RWPE2 (cell line): ENCODE measurements around the gene ACSL3.
A peak's percentile ranks its signal among the peaks of the same experiment; 100 is the strongest.

Source experiments
- ATAC-seq: fragments of 200-7000 bp; cut with Tn5 transposase; 3 replicates; pipeline ENCODE4 v1.9.1; 2021; ENCODE audit warnings: low read depth
- DNase-seq: peaks from one replicate; pipeline ENCODE4 v3.0.0-alpha.2; 2020; ENCODE audit warnings: low spot score
- H3K27ac ChIP-seq: fragments of 450-650 bp; 2 replicates; pipeline ENCODE4 v1.5.1; 2017; ENCODE audit warnings: mild to moderate bottlenecking; ENCODE audit not compliant: poor library complexity, severe bottlenecking
- H3K27me3 ChIP-seq: fragments of 250-450 bp; sonication (Bioruptor Pico); 2 replicates; pipeline ENCODE4 v1.5.1; 2021; ENCODE audit warnings: mild to moderate bottlenecking, moderate library complexity; ENCODE audit not compliant: insufficient read depth, poor library complexity, severe bottlenecking
- H3K36me3 ChIP-seq: fragments of 250-450 bp; sonication (Bioruptor Pico); 2 replicates; pipeline ENCODE4 v1.5.1; 2020; ENCODE audit warnings: low read depth, mild to moderate bottlenecking, moderate library complexity
- H3K4me1 ChIP-seq: fragments of 250-450 bp; sonication (Bioruptor Pico); 2 replicates; pipeline ENCODE4 v1.5.1; 2021; ENCODE audit warnings: mild to moderate bottlenecking, moderate library complexity; ENCODE audit not compliant: insufficient read depth, poor library complexity, severe bottlenecking
- H3K4me3 ChIP-seq: fragments of 250-450 bp; sonication (Bioruptor Pico); 2 replicates; pipeline ENCODE4 v1.5.1; 2021; ENCODE audit warnings: mild to moderate bottlenecking, moderate library complexity; ENCODE audit not compliant: severe bottlenecking
- H3K9me3 ChIP-seq: fragments of 250-450 bp; sonication (Bioruptor Pico); 2 replicates; pipeline ENCODE4 v1.5.1; 2021; ENCODE audit warnings: mild to moderate bottlenecking, moderate library complexity; ENCODE audit not compliant: severe bottlenecking
- CTCF ChIP-seq: fragments of 450-650 bp; IDR thresholded peaks from one replicate; pipeline ENCODE4 v1.5.1; 2017; ENCODE audit warnings: mild to moderate bottlenecking, moderate library complexity; ENCODE audit not compliant: poor library complexity, severe bottlenecking

ACSL3 gene

GRCh38 chr2:222938327-222938726 is 77.5 kb downstream of the ACSL3 start:
- Histone ChIP-seq H3K27ac (peak overlapping the region; percentile 1), H3K4me3 (no peak overlapping the region), H3K4me1 (peaks cover 19% of the 10 kb centered on the region), H3K36me3 (peaks cover 93% of the 10 kb centered on the region), H3K27me3 (no peaks in the 10 kb centered on the region), H3K9me3 (peaks cover 5% of the 10 kb centered on the region)
- TF ChIP-seq CTCF = no peak
- no peak for ATAC-seq
- DNase-seq = no peak

DNA sequence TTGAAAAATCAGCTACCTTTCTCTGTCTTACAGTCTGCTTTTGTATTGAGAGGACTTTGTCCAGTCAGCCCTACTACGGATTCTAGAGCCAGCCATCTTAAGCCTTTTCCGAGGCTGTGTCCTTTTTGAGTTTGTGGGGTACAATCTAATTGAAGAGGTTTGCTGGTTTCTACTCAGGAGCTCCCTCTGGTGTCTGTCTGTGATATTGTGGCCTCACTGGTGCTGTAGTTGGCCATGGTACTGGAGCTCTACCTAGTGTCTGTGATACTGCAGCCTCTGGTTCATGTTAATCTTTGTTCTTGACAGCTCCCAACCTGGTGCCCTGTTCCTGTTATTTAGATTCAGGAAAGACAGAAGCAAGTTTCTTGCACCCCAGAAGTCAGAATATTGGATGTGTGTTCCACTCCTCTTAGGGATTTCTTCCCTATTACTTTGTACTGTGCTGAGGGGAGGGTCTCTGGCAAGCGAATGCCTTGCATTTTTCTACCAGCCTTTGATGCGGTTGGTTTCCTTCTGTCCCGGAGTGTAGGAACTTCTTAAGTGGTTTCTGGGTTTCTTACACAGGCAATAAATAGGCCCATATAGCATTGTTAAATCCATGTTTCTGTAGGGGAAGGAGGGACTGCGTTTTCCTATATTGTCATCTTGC is 78.5 kb downstream of the ACSL3 start:
- Histone ChIP-seq H3K9me3 (peaks cover 5% of the 10 kb centered on the region), H3K4me1 (peaks cover 29% of the 10 kb centered on the region), H3K4me3 (no peak overlapping the region), H3K36me3 (peaks cover 83% of the 10 kb centered on the region), H3K27me3 (no peaks in the 10 kb centered on the region), H3K27ac (no peak overlapping the region)
- ATAC-seq = peak; percentile 70
- peak; percentile 87 for TF ChIP-seq CTCF
- DNase-seq = no peak

DNA sequence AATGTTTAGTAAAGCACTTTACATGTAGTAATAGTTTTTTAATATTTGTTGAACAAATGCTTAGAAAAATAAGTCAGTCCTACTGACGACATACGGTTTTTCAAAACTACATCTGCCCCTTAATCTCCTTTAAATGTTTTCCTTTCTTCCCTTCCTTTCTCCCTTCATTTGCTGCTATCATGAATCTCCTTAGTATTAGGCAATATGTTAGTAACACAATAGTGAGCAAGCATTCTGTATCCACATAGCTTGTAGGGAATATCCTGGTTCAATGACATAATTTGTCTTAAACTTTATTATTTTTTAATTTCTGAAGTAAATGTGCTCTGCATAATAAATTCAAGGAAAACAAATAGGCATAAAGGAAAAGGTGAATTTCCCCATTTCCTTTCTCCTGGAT is 79.1 kb downstream of the ACSL3 start:
- Histone ChIP-seq H3K27me3 (no peaks in the 10 kb centered on the region), H3K4me3 (no peak overlapping the region), H3K4me1 (peaks cover 35% of the 10 kb centered on the region), H3K9me3 (peaks cover 5% of the 10 kb centered on the region), H3K27ac (no peak overlapping the region), H3K36me3 (peaks cover 80% of the 10 kb centered on the region)
- no peak for TF ChIP-seq CTCF
- DNase-seq (no peak), ATAC-seq (no peak)

DNA sequence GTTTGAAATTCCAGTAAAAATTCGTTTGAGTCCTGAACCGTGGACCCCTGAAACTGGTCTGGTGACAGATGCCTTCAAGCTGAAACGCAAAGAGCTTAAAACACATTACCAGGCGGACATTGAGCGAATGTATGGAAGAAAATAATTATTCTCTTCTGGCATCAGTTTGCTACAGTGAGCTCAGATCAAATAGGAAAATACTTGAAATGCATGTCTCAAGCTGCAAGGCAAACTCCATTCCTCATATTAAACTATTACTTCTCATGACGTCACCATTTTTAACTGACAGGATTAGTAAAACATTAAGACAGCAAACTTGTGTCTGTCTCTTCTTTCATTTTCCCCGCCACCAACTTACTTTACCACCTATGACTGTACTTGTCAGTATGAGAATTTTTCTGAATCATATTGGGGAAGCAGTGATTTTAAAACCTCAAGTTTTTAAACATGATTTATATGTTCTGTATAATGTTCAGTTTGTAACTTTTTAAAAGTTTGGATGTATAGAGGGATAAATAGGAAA is 80.7 kb downstream of the ACSL3 start:
- DNase-seq (no peak), ATAC-seq (no peak)
- no peak for TF ChIP-seq CTCF
- H3K4me1 ChIP-seq = peaks cover 37% of the 10 kb centered on the region
- H3K27ac ChIP-seq = no peak overlapping the region
- peaks cover 64% of the 10 kb centered on the region for H3K36me3 ChIP-seq
- H3K4me3 ChIP-seq = no peak overlapping the region
- H3K27me3 ChIP-seq = no peaks in the 10 kb centered on the region
- H3K9me3 ChIP-seq = peaks cover 5% of the 10 kb centered on the region

DNA sequence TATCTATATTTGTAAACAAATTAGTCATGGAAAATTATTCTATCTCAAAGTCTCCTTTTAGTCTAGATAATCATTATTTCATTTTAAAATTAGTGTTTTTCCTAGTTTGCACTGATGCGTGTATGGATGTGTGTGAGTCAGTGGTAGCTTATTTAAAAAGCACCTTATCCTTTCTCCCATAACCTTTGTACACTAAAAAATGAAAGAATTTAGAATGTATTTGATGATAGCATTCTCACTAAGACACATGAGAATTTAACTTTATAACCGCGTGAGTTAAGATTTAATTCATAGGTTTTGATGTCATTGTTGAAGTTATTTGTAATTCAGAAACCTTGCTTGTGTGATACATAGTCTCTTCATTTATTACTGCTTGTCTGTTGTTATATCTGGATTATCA is 81.7 kb downstream of the ACSL3 start:
- peaks cover 5% of the 10 kb centered on the region for H3K9me3 ChIP-seq
- peaks cover 54% of the 10 kb centered on the region for H3K36me3 ChIP-seq
- DNase-seq (no peak), ATAC-seq (no peak)
- no peak for TF ChIP-seq CTCF
- H3K4me3 ChIP-seq = no peak overlapping the region
- peak overlapping the region; percentile 30 for H3K27ac ChIP-seq
- peaks cover 37% of the 10 kb centered on the region for H3K4me1 ChIP-seq
- no peaks in the 10 kb centered on the region for H3K27me3 ChIP-seq
